GM12873 (cell line): ENCODE results near the gene YIPF3.

ENCODE experiments used
- TF ChIP-seq, protein P1 (sequence below): IDR thresholded peaks from 2 replicates; pipeline ENCODE4 v1.5.1; 2012; ENCODE audit warnings: low read depth, mild to moderate bottlenecking, moderate library complexity, low read length, control low read depth; ENCODE audit not compliant: insufficient read depth; ENCODE audit errors: missing control alignments

The YIPF3 gene

DNA sequence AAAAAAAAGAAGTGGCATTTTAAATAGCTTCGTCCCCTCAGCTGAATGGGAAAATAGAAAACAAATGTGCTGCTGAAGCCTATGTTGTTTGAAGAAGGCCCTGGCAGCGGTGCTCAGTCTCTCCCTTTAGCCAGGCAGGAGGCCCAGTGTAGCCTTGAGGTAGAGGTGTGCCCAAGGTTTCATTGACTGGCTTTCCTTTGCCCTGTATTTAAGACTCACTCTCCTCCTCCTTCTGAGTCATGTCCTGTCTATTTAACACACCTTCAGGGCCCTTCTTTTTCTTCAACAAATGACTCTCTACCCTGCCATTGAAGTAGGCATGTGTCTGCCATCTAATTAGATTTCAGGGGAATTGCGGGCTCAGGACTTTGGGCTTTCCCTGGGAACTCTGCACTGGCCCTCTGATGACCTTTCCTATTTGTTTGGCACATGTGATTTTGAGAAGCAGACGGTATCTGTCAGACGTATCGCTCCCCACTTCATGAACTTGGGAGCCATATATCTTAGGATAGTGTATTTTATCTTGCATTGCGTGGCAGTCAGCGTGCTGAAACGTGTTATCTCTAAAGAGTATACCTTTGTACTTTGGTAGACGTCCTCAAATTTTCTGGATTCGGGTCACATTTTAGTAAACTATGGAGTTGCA, 35.0 kb downstream of the YIPF3 start:
- TF ChIP-seq, protein P1, sequence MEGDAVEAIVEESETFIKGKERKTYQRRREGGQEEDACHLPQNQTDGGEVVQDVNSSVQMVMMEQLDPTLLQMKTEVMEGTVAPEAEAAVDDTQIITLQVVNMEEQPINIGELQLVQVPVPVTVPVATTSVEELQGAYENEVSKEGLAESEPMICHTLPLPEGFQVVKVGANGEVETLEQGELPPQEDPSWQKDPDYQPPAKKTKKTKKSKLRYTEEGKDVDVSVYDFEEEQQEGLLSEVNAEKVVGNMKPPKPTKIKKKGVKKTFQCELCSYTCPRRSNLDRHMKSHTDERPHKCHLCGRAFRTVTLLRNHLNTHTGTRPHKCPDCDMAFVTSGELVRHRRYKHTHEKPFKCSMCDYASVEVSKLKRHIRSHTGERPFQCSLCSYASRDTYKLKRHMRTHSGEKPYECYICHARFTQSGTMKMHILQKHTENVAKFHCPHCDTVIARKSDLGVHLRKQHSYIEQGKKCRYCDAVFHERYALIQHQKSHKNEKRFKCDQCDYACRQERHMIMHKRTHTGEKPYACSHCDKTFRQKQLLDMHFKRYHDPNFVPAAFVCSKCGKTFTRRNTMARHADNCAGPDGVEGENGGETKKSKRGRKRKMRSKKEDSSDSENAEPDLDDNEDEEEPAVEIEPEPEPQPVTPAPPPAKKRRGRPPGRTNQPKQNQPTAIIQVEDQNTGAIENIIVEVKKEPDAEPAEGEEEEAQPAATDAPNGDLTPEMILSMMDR: no peak

DNA sequence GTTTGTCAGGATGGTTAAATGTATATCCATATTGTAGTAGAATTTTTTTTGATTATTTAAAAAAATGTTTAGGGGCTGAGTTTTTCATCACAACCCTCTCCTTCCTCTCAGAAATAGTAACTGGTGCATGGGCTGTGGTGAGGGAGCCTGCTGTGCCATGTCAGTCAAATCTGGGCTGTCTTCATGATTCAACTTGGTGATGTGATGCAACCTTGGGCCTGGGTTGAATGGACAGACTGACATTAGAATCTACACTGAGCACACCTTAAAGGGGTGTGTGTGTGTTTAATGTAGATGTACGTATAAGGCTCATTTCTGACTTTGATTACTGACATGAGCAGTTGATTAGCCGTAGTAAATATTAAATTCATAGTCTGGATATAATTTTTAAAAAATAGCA, 35.7 kb downstream of the YIPF3 start:
- TF ChIP-seq, protein P1: no peak

DNA sequence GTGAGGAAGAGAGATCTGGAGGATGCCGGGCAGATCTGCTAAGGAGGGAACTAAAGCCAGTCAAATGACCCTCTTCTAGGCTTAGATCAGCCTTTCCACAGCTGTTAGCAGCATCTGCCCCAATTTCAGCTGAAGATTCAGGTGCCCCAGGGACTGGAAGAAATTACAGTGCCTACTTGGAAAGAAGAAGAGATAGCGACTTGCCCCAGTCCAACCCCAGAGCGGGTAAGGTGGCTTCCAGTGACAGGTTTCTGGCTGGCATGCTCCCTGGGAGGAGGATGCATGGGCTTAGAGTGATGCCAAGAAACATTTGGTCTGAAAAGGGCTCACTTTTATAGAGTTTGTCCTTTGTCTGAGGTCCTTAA, 38.7 kb downstream of the YIPF3 start:
- TF ChIP-seq, protein P1: no peak

DNA sequence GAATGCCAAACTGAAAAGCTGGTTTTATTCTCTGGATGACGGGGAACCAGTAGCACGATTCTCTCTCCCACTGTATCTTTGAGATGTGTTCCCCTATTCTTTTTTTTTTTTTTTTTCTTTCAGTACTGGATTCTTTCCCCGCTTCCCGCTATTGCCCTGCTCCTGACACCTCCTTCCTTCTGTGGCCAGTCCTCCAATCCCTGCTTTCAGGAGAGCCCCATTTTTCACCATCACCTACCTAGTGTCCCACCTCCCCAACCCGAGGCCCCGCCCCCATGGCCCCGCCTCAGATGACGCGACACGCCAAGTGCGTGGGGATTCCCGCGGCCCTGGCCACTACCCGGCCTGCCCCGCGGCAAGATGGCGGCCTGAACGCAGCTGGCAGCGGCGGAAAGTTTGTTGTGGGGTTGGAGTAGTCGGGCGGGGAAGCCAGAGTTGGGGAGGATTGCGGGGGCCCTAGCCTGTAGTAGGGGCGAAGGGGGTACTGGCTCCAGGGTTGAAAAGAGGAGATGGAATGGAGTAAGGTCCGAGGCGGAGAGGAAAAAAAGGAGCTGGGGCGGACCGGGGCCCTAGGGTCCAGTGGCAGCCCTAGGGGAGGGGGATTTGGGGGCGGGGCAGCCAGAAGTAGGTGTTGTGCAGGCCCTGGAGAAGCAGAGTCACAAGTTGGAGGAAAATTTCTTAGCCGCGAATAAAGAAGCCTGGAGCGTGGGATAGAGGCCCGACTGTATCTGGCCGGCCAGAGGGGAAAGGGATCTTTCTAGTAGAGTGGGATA, 39.3 kb downstream of the YIPF3 start, which contains the start of gene TJAP1:
Gene TJAP1 (plus strand): TSS at position 336 of the 773 bp plus-strand sequence. CDS start 21,432 bp downstream, outside the sequence.
- TF ChIP-seq, protein P1: no peak

DNA sequence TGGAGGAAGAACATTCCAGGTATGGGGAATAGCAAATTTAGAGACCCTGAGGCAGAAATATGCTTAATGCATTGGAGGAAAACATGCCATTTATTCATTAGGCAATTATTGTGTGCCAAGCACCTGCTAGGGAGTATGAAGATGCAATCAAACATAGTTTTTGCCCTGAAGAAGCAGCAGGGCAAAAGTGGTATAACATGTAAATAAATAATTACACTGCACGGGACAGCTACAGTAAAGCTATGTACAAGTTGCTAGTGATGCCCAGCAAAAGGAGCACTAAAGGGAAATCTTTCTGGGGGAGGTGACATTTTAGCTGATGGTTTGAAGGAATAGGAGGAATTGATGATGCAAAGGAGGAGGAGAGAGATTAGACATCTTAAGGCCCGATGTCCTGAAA, 40.0 kb downstream of the YIPF3 start:
- TF ChIP-seq, protein P1: no peak

DNA sequence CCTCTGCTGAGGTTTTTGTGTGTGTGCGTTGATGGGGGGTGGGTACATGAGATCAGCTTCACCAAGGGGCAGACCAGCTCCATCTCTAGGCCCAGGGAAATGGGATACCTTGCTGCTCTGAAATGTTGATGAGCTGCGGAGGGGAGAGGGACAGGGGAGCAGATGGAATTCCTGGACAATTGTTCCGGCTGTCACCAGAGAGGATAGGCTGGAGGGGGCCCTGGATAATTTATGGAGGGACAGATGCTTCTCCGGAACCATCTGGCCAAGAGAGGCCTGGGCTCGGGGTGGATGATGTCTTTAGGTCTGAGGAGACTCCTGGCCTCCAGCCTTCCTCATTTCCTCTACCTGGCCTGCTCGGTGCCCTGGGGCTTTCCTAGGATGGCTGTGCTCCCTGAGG, 41.2 kb downstream of the YIPF3 start:
- TF ChIP-seq, protein P1: no peak

DNA sequence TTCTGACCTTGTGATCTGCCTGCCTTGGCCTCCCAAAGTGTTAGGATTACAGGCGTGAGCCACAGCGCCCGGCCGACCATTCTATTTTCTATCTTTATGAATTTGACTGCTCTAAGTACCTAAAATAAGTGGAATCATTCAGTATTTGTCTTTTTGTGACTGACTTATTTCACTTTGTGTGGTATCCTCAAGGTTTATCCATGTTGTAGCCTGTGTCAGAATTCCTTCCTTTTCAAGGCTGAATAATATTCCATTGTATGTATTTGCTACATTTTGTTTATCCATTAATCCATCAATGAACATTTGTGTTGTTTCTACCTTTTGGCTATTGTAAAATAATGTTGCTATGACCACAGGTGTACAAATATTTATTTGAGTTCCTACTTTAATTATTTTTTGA, 44.2 kb downstream of the YIPF3 start:
- TF ChIP-seq, protein P1: no peak
